HG02571 (cell line): ENCODE data around the gene BTBD9.

ENCODE experiments used
- ATAC-seq: cut with Tn5 transposase; IDR thresholded peaks from one replicate; pipeline ENCODE4 v1.9.1; 2021; ENCODE audit warnings: mild to moderate bottlenecking, moderate library complexity; ENCODE audit not compliant: unreplicated experiment

The BTBD9 gene

GRCh38 chr6:38512211-38512610, 127.5 kb downstream of the BTBD9 start:
- no peak for ATAC-seq

- no peak for ATAC-seq
These were observed 129.5 kb downstream of the BTBD9 start for GRCh38 chr6:38510205-38510604.

- ATAC-seq = no peak
These were observed 130.0 kb downstream of the BTBD9 start for GRCh38 chr6:38509713-38510112.

GRCh38 chr6:38508894-38509293, 130.8 kb downstream of the BTBD9 start:
- no peak for ATAC-seq

GRCh38 chr6:38508286-38508685, 131.4 kb downstream of the BTBD9 start:
- no peak for ATAC-seq

- no peak for ATAC-seq
These were observed 132.6 kb downstream of the BTBD9 start for GRCh38 chr6:38507173-38507572.

- no peak for ATAC-seq
These were observed 133.9 kb downstream of the BTBD9 start for GRCh38 chr6:38505826-38506225.

GRCh38 chr6:38504996-38505395, 134.7 kb downstream of the BTBD9 start:
- no peak for ATAC-seq

- ATAC-seq = no peak
These were observed 135.6 kb downstream of the BTBD9 start for GRCh38 chr6:38503960-38504682.

GRCh38 chr6:38503032-38503773, 136.5 kb downstream of the BTBD9 start:
- no peak for ATAC-seq

- no peak for ATAC-seq
These were observed 137.3 kb downstream of the BTBD9 start for GRCh38 chr6:38502423-38502822.

- no peak for ATAC-seq
These were observed 137.8 kb downstream of the BTBD9 start for GRCh38 chr6:38501931-38502330.

GRCh38 chr6:38499529-38500096, 140.1 kb downstream of the BTBD9 start:
- ATAC-seq = no peak

- ATAC-seq = no peak
These were observed 140.8 kb downstream of the BTBD9 start for GRCh38 chr6:38498805-38499445.

- ATAC-seq = no peak
These were observed 141.6 kb downstream of the BTBD9 start for GRCh38 chr6:38498085-38498484.

GRCh38 chr6:38497546-38497945, 142.2 kb downstream of the BTBD9 start:
- no peak for ATAC-seq

- ATAC-seq = no peak
These were observed 143.7 kb downstream of the BTBD9 start for GRCh38 chr6:38495922-38496635.

GRCh38 chr6:38495518-38495917, 144.2 kb downstream of the BTBD9 start:
- ATAC-seq = no peak

GRCh38 chr6:38493931-38494547, 145.7 kb downstream of the BTBD9 start:
- ATAC-seq = no peak

GRCh38 chr6:38492031-38492430, 147.7 kb downstream of the BTBD9 start:
- ATAC-seq = no peak

GRCh38 chr6:38489951-38490350, 149.8 kb downstream of the BTBD9 start:
- ATAC-seq = no peak
